NCI-H2196 (cell line): ENCODE results near the gene FHIT.
"Not testable (repeated sequence)": the region's sequence is repeated elsewhere in the genome, so short reads cannot be mapped to it uniquely, and the experiment has no call there.

Experiments used
- DNase-seq: peaks from one replicate; lab custom pipeline; 2025; ENCODE audit not compliant: unreplicated experiment; lab: John Stamatoyannopoulos, UW

Gene FHIT

GRCh38 chr3:59820352-59820934 lies 1430.8 kb downstream of the FHIT start:
- no peak for DNase-seq

GRCh38 chr3:59818919-59819300 lies 1432.3 kb downstream of the FHIT start:
- DNase-seq, result no peak

- peak; percentile 26 for DNase-seq
Measured at GRCh38 chr3:59818033-59818918, 1433.0 kb downstream of the FHIT start.

- DNase-seq, result no peak
Measured at GRCh38 chr3:59817511-59817910, 1433.7 kb downstream of the FHIT start.

- no peak for DNase-seq
Measured at GRCh38 chr3:59816312-59816711, 1434.9 kb downstream of the FHIT start.

- DNase-seq, result no peak
Measured at GRCh38 chr3:59813148-59813538, 1438.1 kb downstream of the FHIT start.

- no peak for DNase-seq
Measured at GRCh38 chr3:59812237-59813147, 1438.8 kb downstream of the FHIT start.

GRCh38 chr3:59811160-59811559 lies 1440.1 kb downstream of the FHIT start:
- DNase-seq, result no peak

- no peak for DNase-seq
Measured at GRCh38 chr3:59810606-59811005, 1440.6 kb downstream of the FHIT start.

- peak; percentile 15 for DNase-seq
Measured at GRCh38 chr3:59809710-59810444, 1441.4 kb downstream of the FHIT start.

- DNase-seq, result no peak
Measured at GRCh38 chr3:59809016-59809415, 1442.2 kb downstream of the FHIT start.

- no peak for DNase-seq
Measured at GRCh38 chr3:59808446-59808845, 1442.8 kb downstream of the FHIT start.

GRCh38 chr3:59803268-59803667 lies 1448.0 kb downstream of the FHIT start:
- DNase-seq, result no peak

GRCh38 chr3:59802453-59802852 lies 1448.8 kb downstream of the FHIT start:
- not testable (repeated sequence) for DNase-seq

- DNase-seq, result no peak
Measured at GRCh38 chr3:59802045-59802444, 1449.2 kb downstream of the FHIT start.

- DNase-seq, result no peak
Measured at GRCh38 chr3:59800481-59800880, 1450.8 kb downstream of the FHIT start.

- DNase-seq, result no peak
Measured at GRCh38 chr3:59798372-59799086, 1452.7 kb downstream of the FHIT start.

GRCh38 chr3:59797533-59797932 lies 1453.7 kb downstream of the FHIT start:
- no peak for DNase-seq

- no peak for DNase-seq
Measured at GRCh38 chr3:59796456-59796855, 1454.8 kb downstream of the FHIT start.

GRCh38 chr3:59795756-59796155 lies 1455.5 kb downstream of the FHIT start:
- DNase-seq, result no peak
